ENCODE measurements around the gene SAMD1.
A peak's percentile ranks its signal among the peaks of the same experiment; 100 is the strongest.
"Not testable (repeated sequence)": the region's sequence is repeated elsewhere in the genome, so short reads cannot be mapped to it uniquely, and the experiment has no call there.

The SAMD1 gene

DNA sequence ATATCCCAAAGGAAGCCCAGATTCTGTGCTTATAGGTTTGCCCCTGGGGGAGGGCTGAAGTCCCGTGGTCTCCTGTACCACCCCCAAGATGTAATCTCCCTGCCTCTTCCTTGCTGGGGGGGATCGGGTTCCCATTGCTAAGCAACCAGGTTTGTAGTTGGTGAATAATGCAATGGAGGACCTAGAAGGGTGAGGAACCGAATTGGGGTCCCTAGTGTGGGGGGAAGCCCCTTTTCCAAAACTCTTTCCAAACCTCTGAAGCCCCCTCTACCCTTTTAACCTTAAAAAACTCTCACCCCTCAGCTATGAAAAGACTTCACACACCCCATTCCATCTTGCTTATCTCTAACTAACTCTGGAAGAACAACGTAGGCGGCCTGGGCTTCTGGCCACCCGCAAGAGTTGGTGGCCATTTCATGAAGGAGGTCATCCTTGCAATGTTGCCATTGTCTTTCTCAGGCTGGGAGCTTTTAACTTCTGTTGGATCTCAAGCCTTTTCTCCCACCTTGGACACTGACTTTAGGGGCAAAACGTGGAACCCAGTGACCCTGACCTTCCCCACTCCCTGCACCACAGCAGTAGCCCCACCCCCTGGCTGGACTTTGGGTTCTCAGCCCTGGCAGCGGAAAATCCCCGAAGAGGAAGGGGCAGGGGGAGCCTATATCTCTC is 29.3 kb downstream of the SAMD1 start:
- no peak for DNase-seq (ENCODE audit: low spot score)

DNA sequence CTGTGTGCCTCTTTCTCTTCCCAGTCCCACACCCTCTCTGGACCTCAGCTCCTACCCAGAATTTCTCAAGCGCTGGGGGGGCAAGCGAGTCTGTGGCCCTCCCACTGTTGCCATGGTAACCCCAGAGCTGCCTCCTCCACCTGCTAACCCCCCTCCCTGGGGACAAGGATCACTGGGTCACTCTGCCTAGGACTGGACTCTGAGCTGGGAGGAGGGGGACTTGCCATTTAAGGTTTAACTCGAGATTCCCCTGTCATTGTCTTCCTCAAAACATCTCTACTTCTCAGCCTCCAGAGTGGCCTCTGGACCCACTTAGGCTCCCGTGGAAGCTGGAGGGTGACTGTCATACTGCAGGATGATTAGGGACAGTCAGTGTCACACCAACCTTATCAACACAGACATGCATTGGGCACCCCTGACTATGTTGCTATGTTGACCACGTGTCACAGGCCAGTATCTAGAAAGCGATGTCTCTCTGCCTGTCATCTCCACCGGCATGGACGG is 30.8 kb downstream of the SAMD1 start:
- DNase-seq (ENCODE audit: low spot score), result no peak

DNA sequence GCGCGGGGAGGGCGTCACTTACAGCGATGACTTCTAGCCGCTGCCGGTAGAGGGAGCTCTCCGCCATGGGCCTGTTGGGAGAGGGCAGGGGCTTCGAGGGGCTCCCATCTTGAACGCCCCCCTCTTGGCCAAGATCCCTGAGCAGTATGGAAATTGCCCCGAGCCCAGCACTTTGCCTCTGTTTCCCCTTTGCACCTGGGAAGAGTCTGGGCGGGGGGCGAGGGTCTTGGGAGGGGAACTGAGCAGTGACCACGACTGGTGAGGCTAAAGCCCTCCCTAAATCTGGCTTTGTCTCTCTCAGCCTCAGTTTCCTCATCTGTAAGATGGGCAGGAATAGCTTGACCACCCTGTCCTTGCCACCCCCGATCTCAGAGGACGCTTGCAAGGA is 31.5 kb downstream of the SAMD1 start:
- no peak for DNase-seq (ENCODE audit: low spot score)

GRCh38 chr19:14058182-14059092 is 32.1 kb downstream of the SAMD1 start:
- DNase-seq (ENCODE audit: low spot score), result no peak

DNA sequence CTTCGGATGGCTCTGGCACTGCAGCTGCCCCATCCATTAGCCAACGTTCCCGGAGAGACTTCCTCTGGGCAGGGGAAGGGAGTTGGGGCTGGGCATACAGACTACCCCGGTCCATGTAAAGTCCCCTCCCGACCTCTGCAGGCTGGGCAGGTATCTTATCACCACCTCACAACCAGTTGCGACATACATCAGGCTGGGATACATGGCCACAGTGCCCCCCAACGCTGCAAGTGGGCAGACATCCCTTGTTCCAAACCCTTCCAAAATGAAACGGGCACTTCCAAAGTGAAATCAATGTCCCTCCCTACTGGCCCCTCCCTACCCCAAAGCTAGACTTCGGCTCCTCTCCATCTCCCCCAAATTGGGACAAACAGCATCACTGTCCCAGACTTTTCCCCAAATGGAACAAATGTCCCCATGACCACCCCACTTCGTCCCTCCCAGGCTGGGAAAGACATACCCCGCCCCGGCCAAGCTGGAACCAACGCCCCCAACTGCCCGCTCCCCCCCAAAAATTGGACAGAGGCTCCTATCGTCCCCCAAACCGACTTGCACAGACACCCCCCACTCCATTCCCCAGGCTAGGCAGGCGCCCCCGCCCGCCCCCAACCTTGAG is 33.7 kb downstream of the SAMD1 start:
- no peak for DNase-seq (ENCODE audit: low spot score)

DNA sequence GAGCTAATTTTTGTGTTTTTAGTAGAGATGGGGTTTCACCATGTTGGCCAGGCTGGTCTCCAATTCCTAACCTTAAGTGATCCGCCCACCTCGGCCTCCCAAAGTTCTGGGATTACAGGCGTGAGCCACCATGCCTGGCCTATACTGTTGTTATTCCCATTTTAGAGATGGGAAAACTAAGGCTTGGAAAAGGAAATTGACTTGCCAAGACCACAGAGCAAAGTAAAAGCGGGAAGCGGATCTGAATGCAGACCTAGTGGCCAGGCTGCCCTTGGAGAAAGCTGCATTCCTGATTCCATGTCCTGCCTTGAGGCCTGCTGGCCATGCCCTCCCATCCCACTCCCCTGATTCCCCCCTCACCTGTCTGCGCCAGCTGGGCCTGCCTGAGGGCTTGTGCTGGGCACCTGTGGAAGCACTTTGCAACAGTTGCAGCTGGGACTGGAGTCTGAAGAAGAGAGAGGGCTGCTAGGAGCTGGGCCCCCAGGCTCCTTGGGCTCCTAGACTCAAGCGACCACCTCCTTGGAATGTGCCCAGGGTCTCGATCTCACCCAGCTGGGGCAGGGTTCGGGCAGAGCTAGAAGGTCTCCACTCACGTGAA is 34.4 kb downstream of the SAMD1 start:
- DNase-seq (ENCODE audit: low spot score), result no peak

DNA sequence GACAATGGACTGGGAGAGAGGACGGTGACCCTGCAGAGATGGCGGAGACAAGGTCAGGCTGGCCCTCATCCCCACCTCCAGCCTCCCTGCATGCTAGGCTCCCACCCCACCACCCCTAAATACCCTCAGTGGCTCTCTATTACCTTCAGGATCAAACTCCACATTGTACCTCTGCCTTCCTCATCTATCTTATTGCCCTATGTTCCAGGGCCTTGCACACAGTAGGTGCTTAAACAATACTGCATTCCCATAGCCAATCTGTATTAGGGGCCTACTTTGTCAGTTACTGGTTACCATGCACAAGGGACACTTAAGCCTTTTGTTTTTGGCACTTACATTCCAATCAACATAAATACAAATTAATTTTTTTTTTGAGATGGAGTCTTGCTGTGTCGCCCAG is 35.2 kb downstream of the SAMD1 start:
- DNase-seq (ENCODE audit: low spot score), result no peak

DNA sequence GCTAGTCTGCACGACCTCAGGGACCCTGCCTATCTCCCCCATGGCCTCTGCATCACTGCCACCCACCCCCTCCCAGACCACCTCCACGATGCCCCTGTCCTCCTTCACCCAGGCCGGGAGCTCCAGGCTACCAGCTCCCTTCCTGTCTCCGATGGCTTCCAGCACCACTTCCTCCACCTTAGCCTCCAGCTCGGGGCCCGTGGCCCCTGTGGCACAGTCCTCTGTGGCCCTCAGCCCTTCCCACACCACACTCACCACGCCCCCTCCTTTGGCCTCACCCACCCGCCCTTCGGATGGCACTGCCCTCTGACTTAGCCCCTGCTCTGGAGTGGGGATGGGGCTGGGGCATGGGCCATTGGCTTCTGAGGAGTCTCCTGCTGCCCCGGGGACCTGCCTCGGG is 35.8 kb downstream of the SAMD1 start:
- DNase-seq (ENCODE audit: low spot score), result no peak

GRCh38 chr19:14054099-14054498 is 36.5 kb downstream of the SAMD1 start:
- DNase-seq (ENCODE audit: low spot score), result no peak

DNA sequence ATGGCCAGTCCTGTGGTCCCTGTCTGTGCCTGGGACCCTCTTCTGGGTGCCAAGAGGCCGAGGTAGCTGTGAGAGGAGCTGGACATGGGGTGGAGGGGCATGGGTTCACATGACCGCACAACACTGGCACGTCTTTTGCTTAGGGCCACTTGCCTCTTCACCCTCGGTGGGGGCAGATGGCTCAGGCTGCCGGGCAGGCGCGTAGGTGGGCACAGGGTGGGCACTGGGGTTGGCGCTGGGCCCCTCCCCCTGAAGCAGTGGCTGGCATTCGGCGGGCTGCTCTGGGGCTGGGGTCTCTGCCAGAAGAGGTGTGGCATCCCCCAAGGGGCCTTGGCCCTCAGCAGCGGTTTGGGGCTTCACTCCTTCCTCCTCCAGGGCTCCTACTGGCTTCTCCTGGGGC is 37.1 kb downstream of the SAMD1 start:
- DNase-seq (ENCODE audit: low spot score), result no peak

DNA sequence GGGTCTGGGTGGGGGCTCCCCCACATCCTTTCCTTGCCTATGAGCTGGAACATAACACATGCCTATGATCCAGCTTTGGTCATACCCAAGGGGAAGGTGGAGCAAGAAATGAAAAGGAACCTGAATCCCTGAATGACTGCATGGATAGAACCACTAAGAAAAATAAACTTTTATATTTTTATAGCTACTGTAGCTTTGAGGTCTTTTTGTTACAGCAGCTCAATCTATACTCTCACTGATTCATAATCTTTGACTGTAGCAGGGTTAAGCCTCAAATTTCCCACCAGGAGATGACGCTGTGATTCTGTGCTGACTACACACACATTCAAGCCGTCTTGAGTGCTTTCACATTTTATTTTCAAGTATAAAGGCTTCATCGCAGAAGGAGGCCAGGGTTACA is 37.5 kb downstream of the SAMD1 start:
- no peak for DNase-seq (ENCODE audit: low spot score)

DNA sequence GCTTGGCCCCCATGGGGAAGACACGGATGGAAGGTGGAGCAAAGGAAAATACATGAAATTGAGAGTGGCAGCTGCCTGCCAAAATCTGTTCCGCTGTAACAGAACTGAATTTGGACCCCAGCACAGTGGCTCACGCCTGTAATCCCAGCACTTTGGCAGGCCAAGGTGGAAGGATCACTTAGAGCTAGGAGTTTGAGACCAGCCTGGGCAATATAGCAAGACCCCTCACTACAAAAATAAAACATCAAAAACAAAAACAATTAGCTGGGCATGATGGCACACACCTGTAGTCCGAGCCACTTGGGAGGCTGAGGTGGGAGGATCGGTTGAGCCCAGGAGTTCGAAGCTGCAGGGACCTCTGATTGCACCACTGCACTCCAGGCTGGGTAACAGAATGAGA is 38.1 kb downstream of the SAMD1 start:
- no peak for DNase-seq (ENCODE audit: low spot score)

- no peak for DNase-seq (ENCODE audit: low spot score)
Measured at GRCh38 chr19:14051980-14052379, 38.6 kb downstream of the SAMD1 start.

DNA sequence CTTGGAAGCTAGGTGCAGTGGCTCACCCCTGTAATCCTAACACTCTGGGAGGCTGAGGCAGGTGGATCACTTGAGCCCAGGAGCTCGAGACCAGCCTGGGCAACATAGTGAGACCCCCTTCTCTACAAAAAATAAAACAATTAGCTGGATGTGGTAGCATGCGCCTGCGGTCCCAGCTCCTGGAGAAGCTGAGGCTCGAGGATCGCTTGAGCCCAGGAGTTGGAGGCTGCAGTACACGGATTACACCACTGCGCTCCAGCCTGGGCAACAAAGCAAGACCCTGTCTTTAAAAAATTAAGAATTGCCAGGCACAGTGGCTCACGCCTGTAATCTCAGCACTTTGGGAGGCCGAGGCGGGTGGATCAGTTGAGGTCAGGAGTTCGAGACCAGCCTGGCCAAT is 39.6 kb downstream of the SAMD1 start:
- not testable (repeated sequence) for DNase-seq (ENCODE audit: low spot score)

DNA sequence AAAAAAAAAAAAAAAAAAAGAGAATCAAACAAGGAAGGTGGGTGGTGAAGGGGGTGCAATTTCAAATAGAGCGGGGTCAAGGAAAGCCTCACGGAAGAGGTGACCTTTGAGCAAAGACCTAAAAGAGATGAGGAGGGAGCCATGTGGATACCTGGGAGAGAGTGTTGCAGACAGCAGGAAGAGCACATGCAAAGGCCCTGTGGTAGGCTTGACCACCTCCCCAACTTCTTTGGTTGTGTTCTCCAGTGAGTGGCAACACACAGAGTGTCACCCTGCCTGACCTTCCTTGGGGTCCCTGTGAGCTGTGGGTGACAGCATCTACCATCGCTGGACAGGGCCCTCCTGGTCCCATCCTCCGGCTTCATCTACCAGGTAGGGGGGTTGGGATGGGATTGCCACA is 40.0 kb downstream of the SAMD1 start:
- no peak for DNase-seq (ENCODE audit: low spot score)

DNA sequence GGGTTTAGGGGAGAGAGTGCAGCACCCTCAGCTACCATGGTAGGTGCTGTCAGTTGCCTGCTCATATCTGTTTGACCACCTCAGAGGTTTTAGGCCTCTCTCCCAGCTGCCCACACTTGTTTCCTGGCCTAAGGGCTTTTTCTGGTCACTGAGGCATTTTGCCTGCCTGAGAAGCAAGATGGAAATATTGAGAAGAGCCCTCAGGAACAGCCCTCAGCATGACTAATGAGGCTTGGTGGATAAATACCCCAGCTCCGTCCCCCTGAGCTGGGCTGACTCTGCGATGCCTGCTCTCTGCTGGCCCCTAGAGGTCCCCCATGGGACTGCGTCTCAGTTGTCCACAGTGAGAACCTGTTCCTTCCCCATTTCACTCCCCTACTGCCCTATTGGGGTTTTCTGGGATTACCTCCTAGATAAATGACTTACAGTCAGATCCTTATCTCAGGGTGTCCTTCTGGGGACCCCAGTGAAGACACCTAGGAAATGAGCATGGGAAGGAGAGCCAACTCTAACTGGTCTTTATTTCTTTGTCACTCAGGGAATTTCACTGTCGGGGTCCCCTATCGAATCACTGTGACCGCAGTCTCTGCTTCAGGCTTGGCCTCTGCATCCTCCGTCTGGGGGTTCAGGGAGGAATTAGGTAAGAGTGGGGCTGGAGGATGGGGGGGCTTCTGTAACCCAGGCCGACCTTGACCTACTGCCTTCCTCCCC is 42.0 kb downstream of the SAMD1 start:
- DNase-seq (ENCODE audit: low spot score), result peak; percentile 52

- DNase-seq (ENCODE audit: low spot score), result not testable (repeated sequence)
Measured at GRCh38 chr19:14047866-14048265, 42.7 kb downstream of the SAMD1 start.

DNA sequence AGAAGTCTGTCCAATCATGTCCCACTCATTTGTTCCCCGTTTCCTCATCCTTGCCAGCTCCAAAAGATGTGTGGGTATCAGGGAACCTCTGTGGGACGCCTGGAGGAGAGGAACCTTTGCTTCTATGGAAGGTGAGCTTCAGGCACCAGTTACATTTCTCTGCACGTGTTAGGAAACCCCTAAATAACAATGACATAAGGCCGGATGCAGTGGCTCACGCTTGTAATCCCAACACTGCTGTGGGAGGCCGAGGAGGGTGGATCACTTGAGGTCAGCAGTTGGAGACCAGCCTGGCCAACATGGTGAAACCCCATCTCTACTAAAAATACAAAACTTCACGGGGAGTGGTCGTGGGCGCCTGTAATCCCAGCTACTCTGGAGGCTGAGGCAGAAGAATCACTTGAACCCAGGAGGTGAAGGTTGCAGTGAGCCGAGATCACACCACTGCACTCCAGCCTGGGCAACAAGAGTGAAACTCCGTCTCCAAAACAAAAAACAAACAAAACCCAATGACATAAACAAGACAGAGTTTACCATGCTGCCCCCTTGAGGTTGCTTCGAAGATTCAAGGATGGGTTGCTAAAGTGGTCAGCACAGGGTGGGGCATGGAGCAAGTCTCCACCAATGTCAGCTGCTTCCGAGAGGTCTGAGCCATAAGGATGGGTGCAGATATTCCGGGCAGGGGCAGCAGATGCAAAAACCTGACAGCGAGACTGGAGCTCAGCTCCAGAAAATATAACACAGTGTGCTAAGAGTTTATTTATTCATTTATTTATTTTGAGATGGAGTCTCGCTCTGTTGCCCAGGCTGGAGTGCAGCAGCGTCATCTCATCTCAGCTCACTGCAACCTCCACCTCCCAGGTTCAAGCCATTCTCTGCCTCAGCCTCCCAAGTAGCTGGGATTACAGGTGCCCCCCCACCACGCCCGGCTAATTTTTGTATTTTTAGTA is 47.6 kb downstream of the SAMD1 start:
- DNase-seq (ENCODE audit: low spot score), result peak; percentile 60

GRCh38 chr19:14039181-14039580 is 51.4 kb downstream of the SAMD1 start:
- no peak for DNase-seq (ENCODE audit: low spot score)

Data from COLO829 (cell line).